ENCODE results near the gene RAD51B. TPM values are rescaled to one million over a fixed set of nuclear protein-coding genes. Genes with fewer than 3 reads are reported as not detected.
"Not testable (repeated sequence)": the region's sequence is repeated elsewhere in the genome, so short reads cannot be mapped to it uniquely, and the experiment has no call there.

The RAD51B gene
- total RNA-seq, 1 donor from 2014 or later: 8.9 TPM

- peak in 1 of 2 donors; percentile 62 for DNase-seq (ENCODE audit: low read depth in 2 of 2)
Observed at GRCh38 chr14:68109132-68109900, 289.7 kb downstream of the RAD51B start.

DNA sequence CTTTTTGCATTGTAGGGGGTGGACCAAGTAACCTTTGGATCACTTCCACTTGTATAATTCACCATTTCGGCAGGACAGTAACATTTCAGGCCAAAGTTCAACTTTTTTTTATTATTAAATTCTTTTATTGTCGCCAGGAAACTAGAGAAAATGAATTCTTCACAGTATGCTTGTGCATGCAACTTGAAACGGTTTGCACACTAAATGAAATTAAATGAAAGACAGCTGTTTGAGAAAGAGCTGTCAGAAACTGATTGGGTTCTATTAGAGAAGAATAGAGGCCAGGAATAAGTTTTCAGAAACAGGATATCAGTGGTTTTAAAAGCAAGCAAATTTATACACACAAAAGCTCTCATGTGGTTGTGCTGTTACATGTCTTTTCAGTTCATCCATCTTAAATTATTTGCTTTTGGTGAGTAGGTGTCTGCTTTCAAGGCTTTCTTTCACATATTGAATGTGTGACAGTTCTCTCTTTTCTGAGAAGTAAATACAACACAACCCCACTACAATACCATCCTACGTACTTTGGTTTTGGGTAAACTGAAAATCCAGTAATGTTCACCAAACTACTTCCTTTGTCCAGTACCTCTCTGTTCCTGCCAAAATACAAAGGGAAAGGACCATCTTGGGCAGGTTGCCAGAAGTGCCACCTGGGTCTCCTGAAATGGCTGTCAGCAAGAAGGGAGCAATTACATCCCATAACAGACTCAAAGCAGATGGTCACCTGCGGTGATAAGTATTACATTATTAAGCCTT is 291.7 kb downstream of the RAD51B start:
- no peak for DNase-seq (ENCODE audit: low read depth in 2 of 2)

- DNase-seq (ENCODE audit: low read depth in 2 of 2): no peak
Observed at GRCh38 chr14:68111853-68112270, 292.3 kb downstream of the RAD51B start.

DNA sequence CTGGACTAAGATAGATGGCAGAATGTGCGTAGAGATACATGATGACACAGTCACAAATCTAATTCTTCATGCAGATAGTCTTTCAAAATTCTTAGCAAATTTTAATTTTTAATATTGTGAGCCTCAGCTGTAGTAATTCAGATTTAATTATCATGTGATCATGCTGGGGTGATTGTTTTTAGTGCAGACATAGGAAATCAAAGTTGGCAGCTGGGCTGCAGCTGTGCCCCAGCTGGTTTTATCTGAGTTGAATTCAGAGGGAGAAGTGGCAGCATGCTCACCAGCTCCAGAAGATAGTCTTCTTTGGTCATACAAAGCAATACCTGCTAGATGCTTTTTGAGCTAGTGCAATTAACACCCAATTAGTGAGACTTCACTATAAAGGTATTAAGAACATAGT is 292.9 kb downstream of the RAD51B start:
- no peak for DNase-seq (ENCODE audit: low read depth in 2 of 2)

DNA sequence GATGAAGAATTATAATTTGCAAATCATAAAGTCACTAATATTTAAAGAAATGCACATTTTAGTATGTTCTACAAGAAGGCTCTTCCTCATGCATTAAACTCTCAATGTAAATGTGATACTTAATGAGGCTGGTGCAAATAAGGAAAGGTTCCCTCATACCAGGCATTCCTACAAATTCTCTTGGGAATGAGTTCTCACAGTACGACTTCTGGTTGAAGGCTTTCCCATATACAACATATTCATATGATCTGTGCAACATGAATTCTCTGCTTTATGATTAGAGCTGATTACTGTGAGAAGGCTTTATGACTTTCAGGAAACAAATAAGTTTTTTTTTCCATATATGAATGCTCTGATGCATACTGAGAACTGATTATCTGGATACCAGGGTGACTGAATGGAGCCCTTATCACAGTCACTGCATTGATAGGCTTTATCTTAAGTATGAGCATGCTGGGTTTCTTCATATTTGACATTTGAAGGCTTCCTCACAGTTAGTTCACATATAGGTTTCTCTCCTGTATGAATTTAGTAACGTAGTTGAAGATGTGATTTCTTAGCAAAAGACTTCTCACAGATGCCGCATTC is 293.9 kb downstream of the RAD51B start:
- DNase-seq (ENCODE audit: low read depth in 2 of 2): no peak

- not testable (repeated sequence) for DNase-seq (ENCODE audit: low read depth in 2 of 2)
Observed at GRCh38 chr14:68115952-68116351, 296.4 kb downstream of the RAD51B start.

- no peak for DNase-seq (ENCODE audit: low read depth in 2 of 2)
Observed at GRCh38 chr14:68122651-68123050, 303.1 kb downstream of the RAD51B start.

DNA sequence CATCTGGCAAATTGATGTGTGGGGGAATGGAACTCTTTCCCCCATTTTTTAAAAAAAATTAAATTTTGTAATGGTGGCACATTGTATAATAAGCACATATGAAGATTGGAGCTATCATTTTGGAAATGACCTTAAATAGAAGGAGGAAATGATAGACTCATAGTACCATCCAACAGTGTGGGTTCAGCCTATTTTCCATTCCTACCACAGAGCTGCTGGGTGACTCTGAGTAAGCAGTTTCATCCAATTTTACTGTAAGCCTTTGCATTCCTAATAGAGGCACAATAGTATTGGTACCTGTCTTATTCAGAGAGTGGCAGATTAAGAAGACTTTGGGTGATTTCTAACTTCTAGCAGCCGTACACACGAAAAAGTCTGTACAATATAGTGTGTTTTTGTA is 304.5 kb downstream of the RAD51B start:
- DNase-seq (ENCODE audit: low read depth in 2 of 2): no peak

- DNase-seq (ENCODE audit: low read depth in 2 of 2): peak; percentile 68 to 79
Observed at GRCh38 chr14:68124979-68125731, 305.6 kb downstream of the RAD51B start.

DNA sequence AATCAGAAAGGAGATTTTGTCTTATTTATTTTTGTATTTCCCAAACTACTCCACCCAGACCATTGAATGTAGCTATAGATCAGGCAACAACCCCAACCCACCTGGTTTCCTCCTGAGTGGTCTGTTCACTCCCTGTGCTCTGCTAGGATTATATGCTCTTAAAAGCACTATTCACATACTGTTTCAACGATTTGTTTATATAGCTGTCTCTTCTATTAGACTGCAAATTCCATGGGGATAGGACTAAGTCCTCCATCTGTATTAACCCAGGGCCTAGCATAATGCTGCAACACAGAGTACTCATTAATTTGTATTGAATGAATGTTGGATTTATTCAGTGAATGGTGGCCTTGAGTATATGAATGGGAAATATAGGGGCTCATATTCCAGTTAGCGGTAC is 307.6 kb downstream of the RAD51B start:
- DNase-seq (ENCODE audit: low read depth in 2 of 2): no peak

GRCh38 chr14:68131907-68132306 is 312.3 kb downstream of the RAD51B start:
- no peak for DNase-seq (ENCODE audit: low read depth in 2 of 2)

DNA sequence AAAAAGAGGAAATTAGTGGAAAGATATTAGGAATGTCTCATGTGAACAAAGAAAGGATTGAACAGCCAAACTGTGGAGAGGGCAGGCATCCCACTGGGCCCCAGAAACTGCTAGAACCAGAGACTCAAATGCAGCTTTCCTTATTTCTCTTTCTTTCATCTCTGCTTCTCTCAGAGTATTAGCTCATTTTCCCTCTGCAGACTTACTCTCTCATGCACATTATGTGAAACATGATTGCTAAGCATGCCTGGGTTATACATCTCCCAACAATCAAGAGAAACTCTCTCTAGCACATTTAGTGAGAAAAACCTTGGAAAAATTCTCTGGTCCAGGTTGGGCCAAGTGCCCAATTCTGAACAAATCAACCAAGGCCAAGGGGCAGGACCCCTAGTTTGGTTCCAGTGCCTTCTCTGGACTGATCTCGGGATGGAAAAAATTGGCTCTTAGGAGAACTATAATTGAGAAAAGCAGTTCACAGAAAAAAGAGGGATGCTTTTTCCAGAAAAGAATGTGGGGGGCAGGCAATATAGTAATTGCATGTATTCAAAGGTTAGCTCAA is 313.1 kb downstream of the RAD51B start:
- DNase-seq (ENCODE audit: low read depth in 2 of 2): no peak

DNA sequence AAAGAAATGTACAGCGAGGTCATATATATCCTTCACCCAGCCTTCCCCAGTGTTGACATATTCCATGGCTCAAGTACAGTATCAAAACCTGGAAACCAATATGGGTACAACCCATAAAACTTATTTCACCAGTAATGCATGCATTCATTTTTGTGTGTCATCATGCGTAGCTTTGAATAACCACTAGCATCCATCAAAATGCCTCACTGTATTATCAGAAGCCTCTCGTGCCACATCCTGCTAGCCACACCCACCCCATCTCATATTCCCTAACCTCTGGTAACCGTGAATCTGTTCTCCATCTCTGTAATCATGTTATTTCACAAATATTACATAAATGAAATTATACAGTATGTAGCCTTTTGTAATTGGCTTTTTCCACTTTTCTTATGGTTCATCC is 314.3 kb downstream of the RAD51B start:
- DNase-seq (ENCODE audit: low read depth in 2 of 2): no peak

GRCh38 chr14:68135028-68135427 is 315.4 kb downstream of the RAD51B start:
- no peak for DNase-seq (ENCODE audit: low read depth in 2 of 2)

DNA sequence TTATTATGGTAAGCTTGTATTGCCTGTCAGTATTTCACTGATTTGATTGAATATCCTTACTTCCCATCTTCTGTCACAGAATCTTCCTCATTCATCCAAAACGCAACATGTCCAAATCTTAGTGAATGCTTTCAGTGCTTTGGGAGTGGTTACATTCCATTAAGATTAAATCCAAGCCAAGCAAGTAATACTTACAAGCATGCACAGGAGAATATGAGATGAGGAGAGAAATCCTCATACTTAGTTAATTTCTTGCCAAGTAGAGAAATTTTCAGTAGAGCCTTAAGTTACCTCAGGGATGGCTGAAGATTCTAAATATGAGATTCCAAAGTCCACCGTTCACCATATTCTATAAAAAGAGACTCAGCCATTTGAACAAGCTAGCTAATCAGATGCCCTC is 316.0 kb downstream of the RAD51B start:
- DNase-seq (ENCODE audit: low read depth in 2 of 2): no peak

DNA sequence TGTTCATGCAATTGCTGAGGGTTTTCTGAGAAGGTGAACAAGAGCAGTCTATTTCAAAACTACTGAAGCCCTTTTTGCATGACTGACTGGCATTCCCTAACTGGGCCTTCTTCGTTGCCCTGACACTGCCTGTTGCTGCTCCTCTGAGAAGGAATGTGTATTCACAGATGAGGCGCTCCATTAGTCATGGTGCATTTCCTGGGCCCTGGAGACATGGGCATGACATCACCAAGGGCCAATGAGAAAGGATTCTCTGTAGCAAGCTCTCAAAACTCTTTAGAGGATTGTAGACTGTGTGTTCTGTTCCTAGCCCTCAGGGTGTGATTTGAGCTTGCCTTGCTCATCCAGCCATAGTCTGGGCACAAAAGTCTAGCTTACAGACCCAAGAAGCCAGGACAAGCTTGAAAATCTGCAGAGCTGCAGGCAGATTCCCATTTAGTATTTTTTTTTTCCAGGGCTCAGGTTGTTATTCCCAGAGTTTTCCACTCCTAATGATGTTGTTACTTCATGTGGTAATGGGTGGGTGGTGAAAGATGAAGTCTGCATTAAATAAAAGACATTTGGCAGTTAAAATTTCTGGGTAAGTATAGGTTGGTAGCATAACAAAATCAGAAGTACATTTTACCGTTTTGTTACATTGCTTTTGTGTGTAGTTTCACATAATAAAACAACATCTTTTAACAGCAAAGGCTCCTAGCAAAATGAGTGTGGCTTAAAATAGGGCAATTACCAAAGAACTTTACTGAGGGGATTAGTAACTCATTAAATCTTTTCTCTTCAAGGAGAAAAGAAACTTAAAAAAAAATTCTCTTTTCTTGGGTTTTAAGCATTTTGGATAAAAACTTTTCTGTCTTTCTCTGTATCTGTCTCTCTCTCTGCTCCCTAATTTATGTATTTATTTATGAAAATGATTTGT is 318.4 kb downstream of the RAD51B start:
- DNase-seq (ENCODE audit: low read depth in 2 of 2): peak in 1 of 2 donors; percentile 85

GRCh38 chr14:68139431-68140075 is 320.0 kb downstream of the RAD51B start:
- no peak for DNase-seq (ENCODE audit: low read depth in 2 of 2)

GRCh38 chr14:68140076-68140741 is 320.6 kb downstream of the RAD51B start:
- peak; percentile 93 to 98 for DNase-seq (ENCODE audit: low read depth in 2 of 2)

DNA sequence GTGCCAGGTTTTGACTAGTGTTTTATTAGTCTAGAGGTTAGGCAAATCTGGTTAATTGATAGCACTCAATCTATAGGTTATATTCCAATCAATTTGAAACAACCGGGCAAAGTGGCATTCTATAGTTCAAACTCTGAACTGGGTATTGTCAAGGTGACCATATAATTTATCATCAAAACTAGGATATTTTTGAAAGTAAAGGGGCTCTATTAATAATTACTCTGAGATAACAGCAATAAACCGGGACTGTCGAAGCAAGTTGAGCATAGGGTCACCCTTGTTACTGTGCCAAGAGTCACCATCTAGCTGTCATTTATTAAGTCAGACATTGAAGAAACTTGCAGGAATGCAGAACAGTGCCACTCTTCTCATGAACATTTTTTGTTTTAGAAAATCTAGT is 321.2 kb downstream of the RAD51B start:
- DNase-seq (ENCODE audit: low read depth in 2 of 2): no peak

Measured in lung microvascular endothelial cell (primary cell).